ENCODE results near the gene RAP1B. TPM values are rescaled to one million over a fixed set of nuclear protein-coding genes. Genes with fewer than 3 reads are reported as not detected.
A peak's percentile ranks its signal among the peaks of the same experiment; 100 is the strongest.

The RAP1B gene
- polyA plus RNA-seq, 4 donors = 153 to 195 (median 188) TPM

DNA sequence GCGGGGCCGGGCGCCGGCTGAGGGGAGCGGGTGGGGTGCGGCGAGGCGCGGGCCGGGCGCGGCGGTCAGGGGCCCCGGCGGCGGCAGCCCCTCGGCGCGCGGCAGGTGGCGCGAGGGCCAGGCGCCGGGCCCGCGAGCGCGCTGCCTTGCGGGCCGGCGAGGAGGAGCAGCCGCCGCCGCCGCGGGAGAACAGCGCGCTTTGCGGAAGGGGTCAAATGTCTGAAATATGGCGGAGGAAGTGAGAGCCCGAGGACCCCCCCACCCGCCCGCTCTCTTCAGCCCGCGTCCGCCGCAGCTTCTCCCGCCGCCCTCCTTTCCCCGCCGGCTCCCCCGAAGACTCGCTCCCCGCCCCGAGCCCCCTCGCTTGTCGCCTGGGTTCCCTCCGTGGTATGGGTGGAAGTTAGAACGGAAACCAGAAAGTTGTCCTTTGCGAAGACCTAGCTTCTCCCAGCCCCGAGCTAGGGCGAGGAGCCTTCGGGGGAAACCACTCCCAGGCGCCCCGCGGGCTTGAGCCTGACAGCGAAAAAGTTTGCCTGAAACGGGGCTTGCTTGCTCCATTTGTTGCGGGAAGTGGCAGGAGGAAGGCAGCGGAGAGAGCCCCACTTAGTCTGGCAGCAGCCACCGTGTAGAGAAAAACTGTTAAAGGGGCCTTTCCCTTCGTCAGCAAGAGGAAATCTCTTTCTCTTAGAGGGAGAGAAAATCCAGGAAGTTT is 551 bp downstream of the RAP1B start:
- peak; percentile 45 to 60 (median 50) for DNase-seq (ENCODE audit: low read depth in 4 of 4, low spot score in 2 of 4)

DNA sequence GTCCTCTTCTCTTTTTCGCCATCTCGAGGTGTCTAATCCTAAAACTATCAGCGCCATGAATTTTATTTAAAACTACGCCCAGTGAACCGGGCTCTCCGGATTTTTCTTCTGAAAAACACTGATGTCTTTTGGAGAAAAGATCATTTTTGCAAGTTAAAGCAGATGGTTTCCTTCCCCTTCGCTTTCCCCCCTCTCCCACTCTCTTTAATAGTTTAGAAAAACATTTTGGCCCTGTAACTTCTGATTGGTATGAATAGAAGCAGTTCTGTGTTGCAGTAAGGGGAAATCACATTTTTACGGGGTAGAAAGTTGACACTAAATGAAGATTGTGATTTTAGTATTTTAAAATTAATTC is 1.1 kb downstream of the RAP1B start:
- DNase-seq (ENCODE audit: low read depth in 4 of 4, low spot score in 2 of 4) = no peak

DNA sequence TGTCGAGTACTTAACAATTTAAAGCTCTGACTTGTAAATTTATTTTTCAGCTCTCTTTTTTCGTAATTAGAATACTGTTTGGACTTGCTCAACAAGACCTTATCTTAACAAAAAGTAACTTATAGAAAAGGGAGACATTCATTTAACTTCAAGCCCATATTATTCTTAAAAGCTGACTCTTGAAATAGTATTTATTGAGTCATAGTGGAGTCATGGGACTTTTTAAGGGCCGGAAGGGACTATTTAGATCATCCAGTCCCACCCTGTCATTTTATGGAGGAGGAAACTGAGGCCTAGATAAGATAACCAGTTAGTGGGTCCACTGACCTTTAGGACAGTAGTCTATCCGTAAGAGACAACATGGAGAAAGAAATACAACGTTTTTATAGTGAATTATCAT is 1.5 kb downstream of the RAP1B start:
- no peak for DNase-seq (ENCODE audit: low read depth in 4 of 4, low spot score in 2 of 4)

DNA sequence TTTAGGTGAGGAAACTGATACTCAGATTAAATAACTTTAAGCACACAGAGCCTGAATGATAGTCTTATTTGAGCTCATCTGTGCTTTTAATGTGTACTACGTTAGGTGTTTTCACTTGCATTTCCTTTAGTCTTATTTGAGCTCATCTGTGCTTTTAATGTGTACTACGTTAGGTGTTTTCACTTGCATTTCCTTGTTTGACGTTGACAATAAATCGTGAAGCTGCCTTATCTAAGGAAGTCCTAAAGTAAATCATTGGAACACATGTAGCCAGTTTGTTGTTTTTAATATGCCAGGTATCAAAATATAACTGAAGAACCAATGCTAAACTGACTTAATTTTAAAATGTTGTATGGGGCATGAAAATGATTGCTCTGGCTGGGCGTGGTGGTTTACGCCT is 2.0 kb downstream of the RAP1B start:
- DNase-seq (ENCODE audit: low read depth in 4 of 4, low spot score in 2 of 4) = no peak

DNA sequence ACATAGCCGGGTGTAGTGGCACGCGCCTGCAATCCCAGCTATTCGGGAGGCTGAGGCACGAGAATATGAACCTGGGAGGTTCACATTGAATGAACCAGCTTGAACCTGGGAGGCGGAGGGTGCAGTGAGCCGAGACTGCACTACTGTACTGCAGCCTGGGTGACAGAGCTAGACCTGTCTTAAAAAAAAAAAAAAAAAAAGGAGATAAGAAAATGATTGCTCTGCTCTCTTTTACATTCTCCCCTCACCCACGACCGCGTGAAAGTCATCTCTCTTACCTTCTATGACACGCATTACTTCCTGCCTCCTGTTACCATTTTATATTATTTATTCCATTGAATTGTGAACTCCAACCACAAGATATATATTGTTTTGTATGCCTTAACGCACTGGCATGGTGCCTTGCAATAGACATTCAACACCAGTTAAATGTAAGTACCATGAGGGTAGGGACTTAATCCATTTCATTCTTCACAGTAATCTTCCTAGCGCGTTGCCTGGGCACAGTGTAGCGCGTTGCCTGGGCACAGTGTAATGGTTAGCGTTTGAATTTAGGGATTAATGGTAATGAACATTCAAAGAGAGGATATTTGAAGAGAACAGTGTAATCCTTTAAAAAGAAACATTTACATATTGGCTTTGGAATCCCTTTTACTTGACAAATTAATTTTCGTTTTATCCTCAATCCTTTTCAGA is 2.7 kb downstream of the RAP1B start:
- no peak for DNase-seq (ENCODE audit: low read depth in 4 of 4, low spot score in 2 of 4)

DNA sequence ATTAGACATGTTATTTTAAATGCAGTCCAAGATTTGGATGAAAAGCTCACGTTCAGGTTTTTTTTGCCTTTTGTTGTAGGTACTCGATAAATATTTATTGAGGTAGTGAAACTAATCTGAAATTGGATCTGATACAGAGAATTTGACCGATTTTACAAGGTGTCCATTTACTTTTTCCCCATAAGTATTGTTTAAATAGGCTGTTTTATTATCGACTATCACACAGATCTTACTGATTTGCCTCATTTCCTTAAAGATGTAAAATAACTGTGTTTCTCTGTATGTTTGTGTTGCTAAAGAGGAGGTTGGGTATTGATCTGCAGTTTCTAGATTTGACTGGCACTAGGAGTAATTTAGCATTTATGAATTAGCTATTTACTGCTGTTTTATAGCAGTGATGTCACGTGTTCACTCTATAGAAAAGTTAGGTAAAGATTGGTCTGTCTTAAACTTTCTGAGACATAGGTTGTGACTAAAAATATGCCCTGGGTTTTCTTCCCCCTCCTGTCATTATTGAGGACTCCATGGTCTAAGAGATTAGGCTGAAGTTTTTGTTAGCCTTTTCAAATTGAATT is 3.5 kb downstream of the RAP1B start:
- no peak for DNase-seq (ENCODE audit: low read depth in 4 of 4, low spot score in 2 of 4)

DNA sequence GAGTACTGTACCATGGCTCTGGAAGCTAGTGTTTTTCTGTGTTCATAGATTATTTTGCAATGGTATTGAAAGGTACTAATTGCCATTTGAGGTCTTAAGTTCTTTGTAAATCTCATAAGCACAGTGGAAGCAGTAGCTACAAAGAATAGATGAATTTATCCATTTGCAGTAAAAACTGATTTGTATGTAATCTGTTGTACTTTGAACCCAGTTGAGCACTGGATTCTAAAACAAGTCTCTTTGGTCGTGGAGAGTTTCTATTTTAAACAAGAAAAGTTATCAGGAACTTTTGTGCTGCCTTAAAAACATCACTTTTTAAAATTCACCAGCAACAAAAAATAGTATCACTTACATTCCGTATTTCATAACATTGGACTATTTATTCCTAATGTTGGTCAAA is 4.1 kb downstream of the RAP1B start:
- no peak for DNase-seq (ENCODE audit: low read depth in 4 of 4, low spot score in 2 of 4)

DNA sequence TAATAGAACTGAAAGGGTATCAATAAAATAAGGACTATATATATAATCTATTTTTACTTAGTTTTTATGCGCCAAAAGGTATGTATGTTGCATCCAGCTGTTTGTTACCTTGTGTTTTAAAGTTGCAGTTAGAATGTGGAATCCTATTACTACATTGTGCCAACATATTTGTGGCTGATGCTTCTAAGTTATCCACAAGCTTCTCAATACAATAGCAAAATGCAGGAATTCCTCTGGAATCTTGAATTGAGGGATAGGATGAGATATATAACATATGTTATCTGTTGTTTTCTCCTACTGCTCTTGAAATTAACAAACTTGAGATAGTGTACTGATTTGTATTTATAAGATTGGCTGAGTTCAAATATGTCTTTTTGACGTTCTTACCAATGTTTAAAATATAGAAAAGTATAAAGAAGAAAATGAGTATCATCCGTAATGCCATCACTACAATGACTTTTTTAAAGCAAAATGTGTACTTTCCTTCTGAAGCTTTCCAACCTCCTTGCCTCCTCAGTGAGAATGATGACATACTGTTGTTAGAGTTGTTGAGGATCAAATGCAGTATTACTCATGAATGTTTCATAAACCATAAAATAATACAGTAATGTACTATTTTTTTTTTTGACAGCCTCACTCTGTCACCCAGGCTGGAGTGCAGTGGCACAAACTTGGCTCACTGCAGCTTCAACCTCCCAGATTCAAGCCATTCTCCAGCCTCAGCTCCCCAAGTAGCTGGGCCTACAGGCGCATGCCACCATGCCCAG is 6.6 kb downstream of the RAP1B start:
- DNase-seq (ENCODE audit: low read depth in 4 of 4, low spot score in 2 of 4) = no peak

DNA sequence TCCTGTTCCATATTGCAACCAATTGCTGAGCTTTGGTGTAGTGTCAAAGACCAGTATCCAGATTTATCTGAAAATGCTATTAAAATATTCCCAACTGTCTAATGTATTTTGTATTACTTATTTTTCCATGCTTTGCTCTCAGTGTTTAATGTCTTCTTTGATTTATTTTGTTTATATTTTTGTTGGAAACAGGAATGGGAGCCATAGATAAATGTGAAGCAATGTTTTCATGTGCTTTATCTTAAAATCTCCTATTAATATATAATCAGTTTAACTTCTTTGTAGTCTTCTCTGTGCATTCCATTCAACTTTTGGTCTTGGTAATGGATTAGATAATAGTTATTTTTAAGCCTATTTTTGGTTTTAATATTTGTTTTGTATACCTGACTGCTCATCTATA is 8.8 kb downstream of the RAP1B start:
- DNase-seq (ENCODE audit: low read depth in 4 of 4, low spot score in 2 of 4) = no peak

DNA sequence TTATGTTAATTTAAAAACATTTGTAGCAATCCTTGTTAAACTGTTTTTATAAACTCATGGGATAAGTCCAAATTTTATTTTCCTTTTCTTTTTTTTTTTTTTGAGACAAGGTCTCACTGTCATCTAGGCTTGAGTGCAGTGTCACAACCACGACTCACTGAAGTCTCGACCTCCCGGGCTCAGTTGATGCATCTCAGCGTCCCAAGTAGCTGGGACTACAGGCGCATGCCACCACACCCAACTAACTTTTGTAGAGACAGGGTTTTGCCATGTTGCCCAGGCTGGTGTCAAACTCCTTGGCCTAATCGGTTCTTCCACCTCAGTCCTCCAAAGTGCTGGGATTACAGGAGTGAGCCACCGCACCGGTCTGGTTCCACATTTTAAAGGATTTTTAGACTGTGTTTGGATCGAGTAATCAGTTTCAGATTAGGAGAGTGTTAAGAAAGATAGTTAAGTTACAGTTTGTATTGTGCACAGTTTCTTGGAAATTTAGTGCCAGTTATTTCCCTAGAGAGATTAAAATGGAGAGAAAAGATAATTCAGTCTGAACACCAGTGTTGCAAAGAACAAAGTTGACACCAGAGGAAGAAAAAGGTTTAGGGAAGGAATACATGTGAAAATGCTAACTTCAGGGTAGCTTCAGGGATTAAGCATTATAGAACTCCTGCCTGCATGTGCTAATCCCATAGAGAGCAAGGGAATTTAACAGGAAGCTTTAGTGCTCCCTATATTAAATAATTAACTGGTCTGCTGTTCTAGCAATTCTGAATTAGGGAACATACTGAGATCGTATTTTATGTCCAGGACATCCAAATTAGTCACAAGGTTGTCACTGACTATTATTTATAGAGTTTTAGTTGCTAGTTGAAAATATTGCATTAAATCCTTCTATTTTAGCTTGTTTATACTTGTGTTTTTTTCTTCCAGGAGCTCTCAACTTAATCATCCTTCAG is 10.1 kb downstream of the RAP1B start:
- no peak for DNase-seq (ENCODE audit: low read depth in 4 of 4, low spot score in 2 of 4)

DNA sequence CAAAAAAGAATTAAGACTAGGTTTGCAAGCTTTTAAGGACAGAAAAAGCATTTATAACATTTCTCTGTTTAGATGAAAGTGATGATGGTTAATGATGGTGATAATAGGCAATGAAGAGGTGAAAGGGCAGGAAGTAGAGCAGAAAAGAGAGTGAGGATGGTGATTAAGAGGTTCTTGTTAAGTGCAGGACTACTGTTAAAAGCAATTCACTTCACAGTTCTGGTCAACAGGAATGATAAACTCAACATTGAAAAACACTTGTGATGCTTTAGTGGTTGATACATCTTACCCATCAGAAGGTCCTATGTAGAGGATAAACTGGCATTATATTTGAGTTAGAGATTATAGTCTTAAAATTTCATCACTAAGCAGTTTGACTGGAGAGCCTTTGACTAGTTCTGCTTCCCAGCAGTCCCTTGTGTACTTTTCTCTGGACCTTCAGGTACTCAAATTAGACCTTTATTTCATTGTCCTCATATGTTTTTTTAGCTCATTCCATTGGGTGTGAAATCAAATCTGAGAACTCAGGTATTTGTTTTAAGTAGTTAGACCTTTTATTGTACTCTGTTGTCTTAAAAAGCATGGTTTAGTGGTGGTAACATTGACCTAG is 10.9 kb downstream of the RAP1B start:
- no peak for DNase-seq (ENCODE audit: low read depth in 4 of 4, low spot score in 2 of 4)

DNA sequence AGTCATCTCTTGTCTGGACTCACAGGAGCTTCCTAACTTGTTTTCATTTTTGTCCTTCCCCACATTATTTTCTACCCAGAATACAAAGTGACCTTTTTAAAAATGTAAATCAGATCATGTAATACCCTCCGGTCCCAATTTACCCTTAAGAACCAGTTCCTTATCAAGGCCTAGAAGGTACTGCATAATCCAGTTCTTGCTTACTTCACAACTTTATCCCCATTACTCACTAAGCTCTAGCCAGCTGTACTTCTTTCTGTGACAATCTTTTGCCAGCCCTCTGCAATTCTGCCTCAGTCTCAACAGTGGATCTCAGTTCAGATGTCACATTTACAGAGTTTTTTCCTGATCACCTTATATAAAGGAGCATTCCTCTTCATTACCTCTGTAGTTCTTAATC is 11.6 kb downstream of the RAP1B start:
- no peak for DNase-seq (ENCODE audit: low read depth in 4 of 4, low spot score in 2 of 4)

DNA sequence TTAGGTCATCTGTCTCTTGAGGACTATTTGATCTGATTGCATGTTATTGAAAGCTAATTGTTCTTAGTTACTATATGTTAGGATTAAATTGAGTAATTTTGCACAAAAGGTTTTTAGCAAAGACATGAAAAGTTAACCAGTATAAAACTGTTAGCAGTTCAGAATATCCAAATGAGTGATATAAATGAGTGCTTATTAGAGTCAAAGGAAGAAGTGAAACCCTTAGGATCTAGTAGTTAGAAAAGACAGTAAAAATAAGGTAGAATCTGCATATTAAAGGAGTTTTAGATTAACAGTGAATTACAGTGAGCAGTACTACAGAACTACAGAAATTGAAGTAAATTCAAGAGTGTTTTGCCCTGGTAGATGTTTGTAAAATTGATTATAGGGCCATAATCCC is 12.4 kb downstream of the RAP1B start:
- no peak for DNase-seq (ENCODE audit: low read depth in 4 of 4, low spot score in 2 of 4)

DNA sequence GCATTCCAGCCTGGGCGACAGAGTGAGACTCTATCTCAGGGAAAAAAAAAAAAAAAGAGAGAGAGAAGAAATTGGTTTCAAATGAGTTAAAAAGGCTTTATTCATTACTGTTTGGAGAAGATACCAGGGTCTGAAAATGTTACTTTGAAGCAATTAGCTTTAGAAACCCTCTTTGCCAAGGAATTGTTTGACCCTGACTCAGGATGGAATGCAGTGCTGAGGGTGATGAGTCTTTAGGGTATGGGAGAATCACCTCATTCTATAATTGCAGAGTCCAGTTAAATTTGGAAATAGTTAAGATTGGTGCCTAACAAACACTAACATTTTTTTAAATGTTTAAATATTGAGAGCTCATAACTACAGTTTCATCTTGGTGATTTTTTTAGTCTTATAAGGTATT is 13.3 kb downstream of the RAP1B start:
- no peak for DNase-seq (ENCODE audit: low read depth in 4 of 4, low spot score in 2 of 4)

DNA sequence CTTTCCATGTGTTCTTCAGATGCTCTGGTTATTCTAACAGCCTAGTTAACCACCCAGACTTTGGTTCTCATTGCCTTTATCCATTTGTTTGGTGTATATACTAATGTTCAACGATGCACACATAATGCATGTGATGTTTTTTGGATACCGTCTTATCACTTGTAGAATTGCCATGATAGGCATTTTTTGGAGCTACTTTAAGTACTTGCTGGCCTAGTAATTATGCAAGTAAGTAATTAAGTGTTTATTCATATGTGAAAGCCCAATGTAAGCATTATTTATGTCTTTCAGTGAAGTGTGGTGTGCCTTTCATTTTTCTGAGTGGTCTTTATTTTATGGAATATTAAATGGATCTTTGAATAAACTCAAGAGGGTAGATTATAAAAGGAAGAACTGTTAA is 14.2 kb downstream of the RAP1B start:
- no peak for DNase-seq (ENCODE audit: low read depth in 4 of 4, low spot score in 2 of 4)

DNA sequence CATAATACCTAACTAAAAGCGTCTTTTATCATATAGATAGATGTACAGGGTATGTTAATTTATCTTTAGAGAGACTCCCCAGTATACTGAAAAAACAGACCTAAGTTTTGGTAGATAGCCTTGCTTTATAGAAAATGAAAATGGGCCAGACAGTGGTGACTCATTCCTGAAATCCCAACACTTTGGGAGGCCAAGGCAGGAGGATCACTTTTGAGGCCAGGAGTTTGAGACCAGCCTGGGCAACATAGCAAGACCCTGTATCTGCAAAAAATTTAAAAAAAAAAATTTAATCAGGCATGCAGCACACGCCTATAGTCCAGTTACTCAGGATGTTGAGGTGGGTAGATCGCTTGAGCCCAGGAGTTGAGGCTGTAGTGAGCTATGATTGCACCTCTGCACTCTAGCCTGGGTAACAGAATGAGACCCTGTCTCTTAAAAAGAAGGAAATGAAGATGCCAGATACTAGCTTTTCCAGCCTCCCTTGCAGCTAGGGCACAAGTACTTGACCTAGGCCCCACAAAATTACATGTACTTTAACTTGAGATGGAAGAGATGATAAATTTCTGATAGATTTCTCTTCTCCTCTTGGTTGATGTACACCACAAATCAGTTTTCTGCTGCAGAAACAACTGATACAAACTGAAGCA is 17.1 kb downstream of the RAP1B start:
- no peak for DNase-seq (ENCODE audit: low read depth in 4 of 4, low spot score in 2 of 4)

DNA sequence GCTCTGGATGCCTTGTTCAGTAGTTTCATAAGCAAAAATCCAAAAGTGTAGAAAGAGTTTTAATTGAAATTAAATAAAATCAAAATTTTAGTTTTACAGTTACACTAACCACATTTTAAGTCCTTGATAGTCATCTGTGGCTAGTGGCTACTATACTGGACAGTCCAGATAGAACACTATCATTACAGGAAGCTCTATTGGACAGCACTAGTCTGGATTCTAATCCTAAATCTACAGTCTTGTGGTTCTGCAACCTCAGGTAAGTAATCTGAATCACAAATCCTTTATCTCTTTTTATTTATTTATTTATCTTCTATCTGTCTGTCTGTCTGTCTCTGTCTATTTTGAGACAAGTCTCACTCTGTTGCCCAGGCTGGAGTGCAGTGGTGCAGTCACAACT is 18.0 kb downstream of the RAP1B start:
- DNase-seq (ENCODE audit: low read depth in 4 of 4, low spot score in 2 of 4) = no peak

DNA sequence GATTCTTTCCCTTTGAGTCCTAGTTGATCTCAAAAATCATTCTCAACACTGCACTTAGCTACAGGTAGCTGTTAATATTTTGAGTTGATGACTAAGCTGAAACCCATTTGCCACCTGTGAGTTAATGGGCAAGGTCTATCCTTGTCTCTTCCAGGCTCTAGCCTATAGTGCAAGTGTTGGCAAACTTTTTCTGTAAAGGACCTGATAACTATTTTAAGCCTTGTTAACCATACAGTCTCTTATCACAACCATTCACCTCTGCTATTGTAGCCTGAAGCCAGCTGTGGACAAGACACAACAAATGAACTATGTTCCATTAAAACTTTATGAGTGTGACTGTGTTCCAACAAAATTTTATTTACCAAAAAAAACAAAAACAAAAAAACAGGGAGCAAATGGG is 19.4 kb downstream of the RAP1B start:
- DNase-seq (ENCODE audit: low read depth in 4 of 4, low spot score in 2 of 4) = no peak

DNA sequence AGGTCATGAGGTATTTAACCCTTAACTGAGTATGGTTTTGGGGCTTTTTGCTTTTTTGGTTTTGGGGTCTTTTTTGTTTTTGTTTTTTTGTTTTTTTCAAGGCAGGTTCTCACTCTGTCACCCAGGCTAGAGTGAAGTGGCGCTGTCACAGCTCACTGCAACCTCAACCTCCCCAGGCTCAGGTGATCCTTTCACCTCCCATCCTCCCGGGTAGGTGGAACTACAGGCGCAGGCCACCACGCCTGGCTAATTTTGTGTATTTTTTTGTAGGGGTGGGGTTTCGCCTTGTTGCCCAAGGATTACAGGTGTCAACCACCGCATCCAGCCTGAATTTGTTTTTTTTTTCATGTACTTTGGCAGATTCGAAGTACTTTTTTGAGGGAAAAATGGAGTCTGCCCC is 19.9 kb downstream of the RAP1B start:
- no peak for DNase-seq (ENCODE audit: low read depth in 4 of 4, low spot score in 2 of 4)

DNA sequence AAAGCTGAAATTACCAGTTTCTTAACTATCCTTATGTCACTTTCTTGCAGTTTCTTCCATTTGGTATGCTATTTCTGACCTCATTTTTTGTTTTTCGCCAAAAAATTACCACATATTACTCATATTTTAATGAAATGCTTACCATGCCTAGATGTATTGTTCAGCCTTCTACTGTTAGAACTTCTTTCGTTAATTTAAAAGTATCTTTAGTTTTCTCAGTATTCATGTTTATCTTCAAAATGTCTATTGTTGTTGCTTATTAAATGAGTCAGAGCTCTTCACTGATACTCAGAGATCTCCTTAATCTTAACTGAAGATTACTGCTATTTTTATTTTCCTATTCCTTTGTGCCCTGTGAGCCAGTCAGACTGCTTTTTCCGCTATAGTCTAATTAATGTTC is 20.5 kb downstream of the RAP1B start:
- no peak for DNase-seq (ENCODE audit: low read depth in 4 of 4, low spot score in 2 of 4)
